Lower leg skin (tissue), 4 donors: ENCODE measurements around the gene FOXN1. TPM values are rescaled to one million over a fixed set of nuclear protein-coding genes. Genes with fewer than 3 reads are reported as not detected.

ENCODE experiments used
- DNase-seq, 2 donors: peaks; one replicate each; pipeline ENCODE4 v3.0.0-alpha.2; 2019; ENCODE audit warnings: low spot score in 2 of 2
- H3K4me3 ChIP-seq: fragments of 200-600 bp; sonication (generic); 2 replicates; pipeline ENCODE4 v1.5.1; 2017; ENCODE audit warnings: mild to moderate bottlenecking, low read depth; ENCODE audit not compliant: poor library complexity, severe bottlenecking
- POLR2A ChIP-seq, 2 donors: fragments of 450-650 bp; IDR thresholded peaks; one replicate each; pipeline ENCODE4 v1.6.1; 2016 to 2017; ENCODE audit warnings: antibody characterized with exemption in 2 of 2, mild to moderate bottlenecking in 1 of 2, moderate library complexity in 1 of 2
- WGBS, 2 donors: methylation state at CpG; one replicate each; pipeline ENCODE4 v1.1.5; 2018; 5-methylcytosine and 5-hydroxymethylcytosine counted together
- intact Hi-C: fragments of 100-400 bp; cut with DNase I; formaldehyde crosslinking; loops from one replicate; pipeline ENCODE4 v1.15.0; 2023; ENCODE audit warnings: low total_unique reads
- total RNA-seq, 4 donors: library from RNA; depleted of rRNA; stranded (reverse); fragments of >200 nt; gene quantifications; one replicate each; pipeline ENCODE4 v1.1.0, GENCODE V29; 2016
- TF ChIP-seq, protein P1 (sequence below), 3 donors: fragments of 450-650 bp; IDR thresholded peaks; one replicate each; pipeline ENCODE4 v1.5.1; 2016; ENCODE audit warnings: antibody characterized with exemption in 3 of 3, mild to moderate bottlenecking in 3 of 3, moderate library complexity in 2 of 3

Gene FOXN1
- total RNA-seq, 4 donors from 2014 or later: 28.9 to 65.0 (median 45.4) TPM

- no peak overlapping the region for H3K4me3 ChIP-seq
- TF ChIP-seq, protein P1, sequence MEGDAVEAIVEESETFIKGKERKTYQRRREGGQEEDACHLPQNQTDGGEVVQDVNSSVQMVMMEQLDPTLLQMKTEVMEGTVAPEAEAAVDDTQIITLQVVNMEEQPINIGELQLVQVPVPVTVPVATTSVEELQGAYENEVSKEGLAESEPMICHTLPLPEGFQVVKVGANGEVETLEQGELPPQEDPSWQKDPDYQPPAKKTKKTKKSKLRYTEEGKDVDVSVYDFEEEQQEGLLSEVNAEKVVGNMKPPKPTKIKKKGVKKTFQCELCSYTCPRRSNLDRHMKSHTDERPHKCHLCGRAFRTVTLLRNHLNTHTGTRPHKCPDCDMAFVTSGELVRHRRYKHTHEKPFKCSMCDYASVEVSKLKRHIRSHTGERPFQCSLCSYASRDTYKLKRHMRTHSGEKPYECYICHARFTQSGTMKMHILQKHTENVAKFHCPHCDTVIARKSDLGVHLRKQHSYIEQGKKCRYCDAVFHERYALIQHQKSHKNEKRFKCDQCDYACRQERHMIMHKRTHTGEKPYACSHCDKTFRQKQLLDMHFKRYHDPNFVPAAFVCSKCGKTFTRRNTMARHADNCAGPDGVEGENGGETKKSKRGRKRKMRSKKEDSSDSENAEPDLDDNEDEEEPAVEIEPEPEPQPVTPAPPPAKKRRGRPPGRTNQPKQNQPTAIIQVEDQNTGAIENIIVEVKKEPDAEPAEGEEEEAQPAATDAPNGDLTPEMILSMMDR (IDR thresholded peaks at IDR 0.05): peak in 2 of 3 donors; percentile 28 to 57
- no peak for TF ChIP-seq POLR2A (IDR thresholded peaks at IDR 0.05)
- intact Hi-C loops: no loop called here
- 75 to 78% methylated on average over 26 of the region's 26 CpGs for WGBS, 2 donors
- DNase-seq: peak in 1 of 2 donors; percentile 47
Measured at GRCh38 chr17:28547623-28548416, 41.7 kb downstream of the FOXN1 start.

GRCh38 chr17:28548417-28549130 is 42.4 kb downstream of the FOXN1 start:
- no peak overlapping the region for H3K4me3 ChIP-seq
- 84 to 93% methylated on average over 5 to 6 of the region's 6 CpGs for WGBS, 2 donors
- no peak for DNase-seq
- TF ChIP-seq, protein P1 (IDR thresholded peaks at IDR 0.05): no peak
- TF ChIP-seq POLR2A (IDR thresholded peaks at IDR 0.05): no peak
- intact Hi-C loops: no loop called here

DNA sequence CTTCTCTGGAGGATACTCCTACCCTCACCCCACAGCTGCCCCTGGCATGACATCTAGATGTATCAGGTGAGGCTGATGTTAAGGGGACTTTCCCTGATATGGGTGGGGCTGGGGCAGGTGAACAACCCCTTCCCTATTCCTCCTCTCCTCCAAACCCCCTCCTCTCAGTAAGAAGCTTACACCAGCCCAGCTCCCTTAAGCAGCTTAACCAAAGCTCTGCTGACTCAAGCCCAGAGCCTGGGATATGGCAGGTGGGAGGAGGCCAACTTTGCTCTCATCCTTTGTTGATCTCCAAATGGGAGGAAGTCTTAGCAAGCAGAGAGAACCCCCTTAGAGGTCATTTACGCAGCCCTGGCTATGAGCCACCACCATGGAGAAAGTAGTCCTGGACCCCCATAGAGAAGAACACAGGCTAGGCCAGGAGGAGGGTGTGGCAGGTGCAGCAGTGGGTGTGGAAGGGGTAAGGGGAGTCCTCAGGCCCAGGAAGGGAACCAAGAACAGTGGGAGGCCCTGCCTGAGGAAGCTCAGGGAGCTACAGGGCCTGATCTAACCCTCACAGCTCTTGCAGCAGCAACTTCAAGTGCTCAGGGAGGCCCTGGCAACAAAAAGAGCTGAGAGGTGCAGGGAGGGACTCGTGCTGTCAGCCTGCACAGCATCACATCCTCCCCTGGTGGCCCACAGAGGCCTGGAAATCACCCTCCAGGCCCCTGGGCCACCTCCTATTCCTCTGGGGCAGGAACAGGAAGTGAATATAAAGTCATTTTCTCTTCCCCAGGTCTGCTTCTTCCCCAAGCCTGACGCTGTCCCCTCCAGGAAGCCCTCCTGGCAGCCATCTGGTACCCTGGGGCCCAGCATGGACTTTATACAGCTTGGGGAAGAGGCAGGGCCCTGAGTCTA is 43.3 kb downstream of the FOXN1 start:
- intact Hi-C loops: no loop called here
- no peak for TF ChIP-seq POLR2A (IDR thresholded peaks at IDR 0.05)
- TF ChIP-seq, protein P1 (IDR thresholded peaks at IDR 0.05): no peak
- 71 to 80% methylated on average over 3 of the region's 3 CpGs for WGBS, 2 donors
- DNase-seq: no peak
- H3K4me3 ChIP-seq: no peak overlapping the region

DNA sequence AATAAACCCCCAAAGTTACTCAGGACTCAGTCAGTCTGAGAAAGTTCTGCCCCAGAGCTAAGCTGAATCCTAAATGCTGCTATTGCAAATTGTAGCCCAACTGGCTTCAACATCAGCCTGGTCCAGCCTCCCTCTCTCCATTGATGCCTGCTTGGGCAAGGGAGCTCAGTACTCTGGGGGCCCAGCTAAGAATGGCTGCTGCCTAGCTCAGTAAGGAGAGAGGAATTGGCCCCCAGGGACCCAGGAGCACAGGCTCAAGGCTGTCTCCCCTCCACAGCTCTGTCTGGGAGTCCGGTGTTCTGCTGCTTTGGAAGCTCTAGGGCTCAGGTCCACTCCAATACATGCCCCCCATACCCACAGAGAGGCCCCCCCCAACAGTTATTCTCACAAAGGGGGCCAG is 44.7 kb downstream of the FOXN1 start:
- WGBS, 2 donors: 90 to 100% methylated on average over 1 of the region's 1 CpG
- intact Hi-C loops: no loop called here
- no peak overlapping the region for H3K4me3 ChIP-seq
- DNase-seq: no peak
- TF ChIP-seq POLR2A (IDR thresholded peaks at IDR 0.05): no peak
- TF ChIP-seq, protein P1 (IDR thresholded peaks at IDR 0.05): no peak

- no peak for DNase-seq
Measured at GRCh38 chr17:28551421-28552175, 45.5 kb downstream of the FOXN1 start.

More at GRCh38 chr17:28551421-28552175, 45.5 kb downstream of the FOXN1 start:
- intact Hi-C loops: no loop called here
- peak overlapping the region; percentile 51 for H3K4me3 ChIP-seq
- WGBS, 2 donors: 12% methylated on average over 10 of the region's 10 CpGs
- TF ChIP-seq POLR2A (IDR thresholded peaks at IDR 0.05): no peak
- TF ChIP-seq, protein P1 (IDR thresholded peaks at IDR 0.05): no peak
